Measurements from ENCODE around the gene LAG3. TPM values are rescaled to one million over a fixed set of nuclear protein-coding genes. Genes with fewer than 3 reads are reported as not detected.
A peak's percentile ranks its signal among the peaks of the same experiment; 100 is the strongest.

Gene LAG3
- polyA plus RNA-seq, 1 of the 3 experiments (the other 2 are of a cell fraction): 0.72 TPM

GRCh38 chr12:6765634-6766581 lies 6.4 kb upstream of the LAG3 start, which contains the start of gene PTMS:
Gene PTMS (plus strand): TSS chr12:6766363. CDS start chr12:6766706, 343 bp downstream.
- peaks cover 15% of the 10 kb centered on the region for H3F3A ChIP-seq (replicated peaks; ENCODE audit: insufficient read depth)
- H2AFZ ChIP-seq (ENCODE audit: low read depth): 0 out of 2 replicates have a peak within 1 kb of the TSS, but pooled peaks have one; percentile 38
- peaks cover 6 to 10% of the 10 kb centered on the region in 2 experiments for H3K36me3 ChIP-seq (replicated peaks in 1 of 2; ENCODE audit: control insufficient read depth in 1 of 2, insufficient read depth in 2 of 2, low read length in 1 of 2)
- no peaks in the 10 kb centered on the region for H3K27me3 ChIP-seq (ENCODE audit: insufficient read depth)
- 13% methylated on average over 30 of the region's 63 CpGs for WGBS (ENCODE audit: low lambda C conversion rate)
- H3K4me2 ChIP-seq: peak within 1 kb of the TSS; percentile 96
- no peaks in the 10 kb centered on the region for H3K9me3 ChIP-seq
- POLR2A ChIA-PET: interaction anchor here (0.6 to 4.8 kb wide), 19 partner anchors 11 to 160 kb away, joined by 3 to 89 read pairs (median 4); partner anchors contain the start of genes CDCA3, COPS7A, GPR162 and MLF2
- peaks cover 22 to 46% of the 10 kb centered on the region in 2 experiments for H3K4me1 ChIP-seq (ENCODE audit: control insufficient read depth in 1 of 2, insufficient read depth in 2 of 2, low read depth in 1 of 2, low read length in 1 of 2)
- peak; percentile 91 for DNase-seq
- peak within 1 kb of the TSS; percentile 87 to 95 for H3K27ac ChIP-seq (ENCODE audit: low read depth in 2 of 2, low read length in 1 of 2)
- peaks cover 38% of the 10 kb centered on the region for H4K20me1 ChIP-seq (ENCODE audit: insufficient read depth)
- CTCF ChIA-PET: interaction anchor here (0.8 to 15.2 kb wide), 25 partner anchors 12 to 215 kb away, joined by 3 to 343 read pairs (median 4); partner anchors contain the start of genes CD4, COPS7A, GPR162 and MLF2
- H3K79me2 ChIP-seq (ENCODE audit: insufficient read depth): peaks cover 40% of the 10 kb centered on the region
- peak within 1 kb of the TSS; percentile 82 to 93 for H3K4me3 ChIP-seq (ENCODE audit: low read depth in 2 of 2, low read length in 1 of 2)
- no peaks in the 10 kb centered on the region for H3K9me2 ChIP-seq
- H3K9ac ChIP-seq: peak within 1 kb of the TSS; percentile 90
- no peak for TF ChIP-seq RCOR1 (IDR thresholded peaks at IDR 0.05; ENCODE audit: low read length)
- TF ChIP-seq RFX5 (IDR thresholded peaks at IDR 0.05; ENCODE audit: low read length): peak; percentile 15; the same call in 1 of the 2 replicates
- no peak for TF ChIP-seq USF2 (IDR thresholded peaks at IDR 0.05; ENCODE audit: borderline replicate concordance, low read depth, low read length)
- TF ChIP-seq, protein P1, sequence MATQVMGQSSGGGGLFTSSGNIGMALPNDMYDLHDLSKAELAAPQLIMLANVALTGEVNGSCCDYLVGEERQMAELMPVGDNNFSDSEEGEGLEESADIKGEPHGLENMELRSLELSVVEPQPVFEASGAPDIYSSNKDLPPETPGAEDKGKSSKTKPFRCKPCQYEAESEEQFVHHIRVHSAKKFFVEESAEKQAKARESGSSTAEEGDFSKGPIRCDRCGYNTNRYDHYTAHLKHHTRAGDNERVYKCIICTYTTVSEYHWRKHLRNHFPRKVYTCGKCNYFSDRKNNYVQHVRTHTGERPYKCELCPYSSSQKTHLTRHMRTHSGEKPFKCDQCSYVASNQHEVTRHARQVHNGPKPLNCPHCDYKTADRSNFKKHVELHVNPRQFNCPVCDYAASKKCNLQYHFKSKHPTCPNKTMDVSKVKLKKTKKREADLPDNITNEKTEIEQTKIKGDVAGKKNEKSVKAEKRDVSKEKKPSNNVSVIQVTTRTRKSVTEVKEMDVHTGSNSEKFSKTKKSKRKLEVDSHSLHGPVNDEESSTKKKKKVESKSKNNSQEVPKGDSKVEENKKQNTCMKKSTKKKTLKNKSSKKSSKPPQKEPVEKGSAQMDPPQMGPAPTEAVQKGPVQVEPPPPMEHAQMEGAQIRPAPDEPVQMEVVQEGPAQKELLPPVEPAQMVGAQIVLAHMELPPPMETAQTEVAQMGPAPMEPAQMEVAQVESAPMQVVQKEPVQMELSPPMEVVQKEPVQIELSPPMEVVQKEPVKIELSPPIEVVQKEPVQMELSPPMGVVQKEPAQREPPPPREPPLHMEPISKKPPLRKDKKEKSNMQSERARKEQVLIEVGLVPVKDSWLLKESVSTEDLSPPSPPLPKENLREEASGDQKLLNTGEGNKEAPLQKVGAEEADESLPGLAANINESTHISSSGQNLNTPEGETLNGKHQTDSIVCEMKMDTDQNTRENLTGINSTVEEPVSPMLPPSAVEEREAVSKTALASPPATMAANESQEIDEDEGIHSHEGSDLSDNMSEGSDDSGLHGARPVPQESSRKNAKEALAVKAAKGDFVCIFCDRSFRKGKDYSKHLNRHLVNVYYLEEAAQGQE (IDR thresholded peaks at IDR 0.05; ENCODE audit: low read depth, low read length): 0 out of 2 replicates have a peak, but pooled peaks have one; percentile 41
- TF ChIP-seq CHD2 (IDR thresholded peaks at IDR 0.05; ENCODE audit: low read length, partially characterized antibody): no peak
- TF ChIP-seq FOSL2 (IDR thresholded peaks at IDR 0.05; ENCODE audit: borderline replicate concordance, low read depth): no peak
- peak; percentile 40 for TF ChIP-seq PBX3 (IDR thresholded peaks at IDR 0.05)
- no peak for TF ChIP-seq RAD21 (IDR thresholded peaks at IDR 0.05; ENCODE audit: low read length)
- no peak for TF ChIP-seq TCF12 (IDR thresholded peaks at IDR 0.05)
- 0 out of 2 replicates have a peak, but pooled peaks have one; percentile 15 for TF ChIP-seq GABPA (IDR thresholded peaks at IDR 0.05; ENCODE audit: low read depth)
- no peak for TF ChIP-seq FOXJ3 (CRISPR knock-in tag; IDR thresholded peaks at IDR 0.05)
- TF ChIP-seq EZH2phosphoT487 (IDR thresholded peaks at IDR 0.05; ENCODE audit: borderline replicate concordance, low read depth): no peak
- TF ChIP-seq TEAD4 (IDR thresholded peaks at IDR 0.05; ENCODE audit: borderline replicate concordance, insufficient read depth): 0 out of 2 replicates have a peak, but pooled peaks have one; percentile 6
- TF ChIP-seq TAF1 (IDR thresholded peaks at IDR 0.05; ENCODE audit: borderline replicate concordance, low read depth, low read length): peak; percentile 91
- TF ChIP-seq ZBTB33 (IDR thresholded peaks at IDR 0.05; ENCODE audit: borderline replicate concordance, low read depth): no peak
- TF ChIP-seq SIN3A (IDR thresholded peaks at IDR 0.05; ENCODE audit: borderline replicate concordance, low read depth, low read length): peak; percentile 65; the same call in 1 of the 2 replicates
- TF ChIP-seq, protein P2, sequence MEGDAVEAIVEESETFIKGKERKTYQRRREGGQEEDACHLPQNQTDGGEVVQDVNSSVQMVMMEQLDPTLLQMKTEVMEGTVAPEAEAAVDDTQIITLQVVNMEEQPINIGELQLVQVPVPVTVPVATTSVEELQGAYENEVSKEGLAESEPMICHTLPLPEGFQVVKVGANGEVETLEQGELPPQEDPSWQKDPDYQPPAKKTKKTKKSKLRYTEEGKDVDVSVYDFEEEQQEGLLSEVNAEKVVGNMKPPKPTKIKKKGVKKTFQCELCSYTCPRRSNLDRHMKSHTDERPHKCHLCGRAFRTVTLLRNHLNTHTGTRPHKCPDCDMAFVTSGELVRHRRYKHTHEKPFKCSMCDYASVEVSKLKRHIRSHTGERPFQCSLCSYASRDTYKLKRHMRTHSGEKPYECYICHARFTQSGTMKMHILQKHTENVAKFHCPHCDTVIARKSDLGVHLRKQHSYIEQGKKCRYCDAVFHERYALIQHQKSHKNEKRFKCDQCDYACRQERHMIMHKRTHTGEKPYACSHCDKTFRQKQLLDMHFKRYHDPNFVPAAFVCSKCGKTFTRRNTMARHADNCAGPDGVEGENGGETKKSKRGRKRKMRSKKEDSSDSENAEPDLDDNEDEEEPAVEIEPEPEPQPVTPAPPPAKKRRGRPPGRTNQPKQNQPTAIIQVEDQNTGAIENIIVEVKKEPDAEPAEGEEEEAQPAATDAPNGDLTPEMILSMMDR (IDR thresholded peaks at IDR 0.05): no peak
- peak; percentile 26; the same call in 1 of the 2 replicates for TF ChIP-seq NFIC (IDR thresholded peaks at IDR 0.05; ENCODE audit: borderline replicate concordance)
- no peak for TF ChIP-seq ELF1 (IDR thresholded peaks at IDR 0.05)
- TF ChIP-seq FOXM1 (IDR thresholded peaks at IDR 0.05; ENCODE audit: low read depth): no peak
- TF ChIP-seq EP300 (IDR thresholded peaks at IDR 0.05; ENCODE audit: borderline replicate concordance in 1 of 2, low read depth in 1 of 2, low read length in 1 of 2): peak in 1 of 2 experiments; percentile 47; a peak in 1 of 4 replicates
